K562 (cell line): ENCODE measurements around the gene CPVL. TPM values are rescaled to one million over a fixed set of nuclear protein-coding genes. Genes with fewer than 3 reads are reported as not detected.

Experiments
- ATAC-seq: fragments of 200-7000 bp; cut with Tn5 transposase; 3 replicates; pipeline ENCODE4 v1.9.1; 2020; ENCODE audit warnings: moderate library complexity
- BruUV-seq: library from RNA; stranded (reverse); fragments of 400-500 nt; replicated peaks from 2 replicates; lab custom pipeline; 2021; lab: Mats Ljungman, UMichigan
- CTCF ChIA-PET: fragments of 300-600 bp; formaldehyde crosslinking; extraction: SDS; loops from one replicate; lab custom pipeline; 2021; ENCODE audit warnings: low intra/inter-chr PET ratio; lab: Yijun Ruan, JAX
- POLR2A ChIA-PET: fragments of 300-600, 350-650 bp; sonication (Branson Sonifier 250); formaldehyde crosslinking; extraction: SDS; loops from one replicate; lab custom pipeline; 2021; ENCODE audit warnings: antibody characterized with exemption, inconsistent platforms; lab: Yijun Ruan, JAX
- DNase-seq, 4 experiments: peaks; one replicate each; pipeline versions ENCODE4 v3.0.0 to v3.0.0-alpha.2; 2011 to 2018; ENCODE audit warnings: low spot score in 3 of 4, mixed read lengths in 3 of 4; ENCODE audit errors: extremely low read depth in 1 of 4
- FAIRE-seq: peaks from 2 replicates; lab custom pipeline; 2011; peaks lifted over from hg19 to GRCh38; lab: Jason Lieb, UNC
- H2AFZ ChIP-seq: 2 replicates; pipeline ENCODE4 v1.6.0; 2011; ENCODE audit warnings: low read depth, low read length, control low read depth, inconsistent platforms
- H3K27ac ChIP-seq: fragments of 200-600 bp; 3 replicates; pipeline ENCODE4 v1.8.0; 2011; ENCODE audit warnings: low read depth, mild to moderate bottlenecking, control low read depth, inconsistent platforms, low read length, moderate library complexity, mixed read lengths; ENCODE audit errors: extremely low read depth
- H3K27me3 ChIP-seq, 2 experiments: fragments of 300-600 bp in 1 of 2; 2 replicates in 1 of 2; 3 replicates in 1 of 2; pipeline versions ENCODE4 v1.6.0 to v1.8.0; 2011; ENCODE audit warnings: inconsistent platforms in 2 of 2, low read length in 2 of 2, mild to moderate bottlenecking in 1 of 2, mixed read lengths in 1 of 2, moderate library complexity in 1 of 2; ENCODE audit not compliant: control insufficient read depth in 2 of 2, insufficient read depth in 2 of 2
- H3K36me3 ChIP-seq: fragments of 300-600 bp; 3 replicates; pipeline ENCODE4 v1.8.0; 2011; ENCODE audit warnings: mild to moderate bottlenecking, low read length, inconsistent platforms; ENCODE audit not compliant: control insufficient read depth, insufficient read depth
- H3K4me1 ChIP-seq, 2 experiments: fragments of 200-600 bp in 1 of 2; replicated peaks in 1 of 2; 2 replicates in 1 of 2; 3 replicates in 1 of 2; pipeline versions ENCODE4 v1.5.1 to v1.8.0; 2011; ENCODE audit warnings: inconsistent platforms in 2 of 2, low read length in 2 of 2, mild to moderate bottlenecking in 1 of 2, mixed read lengths in 1 of 2, moderate library complexity in 1 of 2; ENCODE audit not compliant: control insufficient read depth in 2 of 2, insufficient read depth in 2 of 2
- H3K4me2 ChIP-seq: 2 replicates; pipeline ENCODE4 v1.6.1; 2011; ENCODE audit warnings: low read length, control low read depth, inconsistent platforms, mixed read lengths; ENCODE audit not compliant: insufficient read depth
- H3K4me3 ChIP-seq: fragments of 200-600 bp; sonication (generic), shearing (Covaris generic); 2 replicates; pipeline ENCODE4 v1.5.1; 2016; ENCODE audit warnings: control low read depth, inconsistent platforms
- H3K79me2 ChIP-seq: fragments of 200-600 bp; 3 replicates; pipeline ENCODE4 v1.8.0; 2011; ENCODE audit warnings: low read length, inconsistent platforms; ENCODE audit not compliant: control insufficient read depth, insufficient read depth
- H3K9ac ChIP-seq, 2 experiments: 2 replicates each; pipeline versions ENCODE4 v1.6.0 to v1.6.1; 2011; ENCODE audit warnings: low read depth in 2 of 2, low read length in 2 of 2, control low read depth in 1 of 2, inconsistent platforms in 1 of 2, mild to moderate bottlenecking in 1 of 2, mixed read lengths in 1 of 2; ENCODE audit not compliant: insufficient read depth in 1 of 2
- H3K9me1 ChIP-seq: one replicate; pipeline ENCODE4 v1.6.0; 2011; ENCODE audit warnings: inconsistent platforms, mild to moderate bottlenecking, low read length, moderate library complexity; ENCODE audit not compliant: control insufficient read depth, insufficient read depth
- H3K9me3 ChIP-seq: replicated peaks from 2 replicates; pipeline ENCODE4 v1.5.1; 2011; ENCODE audit warnings: low read depth, low read length, inconsistent platforms; ENCODE audit not compliant: control insufficient read depth, insufficient read depth
- H4K20me1 ChIP-seq: replicated peaks from 2 replicates; pipeline ENCODE4 v1.6.1; 2011; ENCODE audit warnings: low read length, inconsistent platforms, mixed read lengths; ENCODE audit not compliant: control insufficient read depth, insufficient read depth
- CXXC5 ChIP-seq: fragments of 250-450 bp; sonication (Bioruptor Pico); IDR thresholded peaks from 2 replicates; pipeline ENCODE4 v1.8.0; 2022; ENCODE audit warnings: inconsistent platforms, mild to moderate bottlenecking, moderate library complexity
- ELK3 ChIP-seq: fragments of 450-650 bp; formaldehyde crosslinking; IDR thresholded peaks from 2 replicates; pipeline ENCODE4 v1.4.0; 2020; ENCODE audit warnings: mild to moderate bottlenecking
- HDAC3 ChIP-seq: fragments of 450-650 bp; IDR thresholded peaks from 2 replicates; pipeline ENCODE4 v1.6.1; 2018; ENCODE audit warnings: borderline replicate concordance, mild to moderate bottlenecking, moderate library complexity; ENCODE audit not compliant: partially characterized antibody
- RAD21 ChIP-seq, 2 experiments: fragments of 250-450 bp in 1 of 2; fragments of 450-650 bp in 1 of 2; sonication (Bioruptor Pico) in 1 of 2; formaldehyde crosslinking in 1 of 2; IDR thresholded peaks in 1 of 2; conservative IDR thresholded peaks in 1 of 2; 2 replicates each; pipeline versions ENCODE4 v1.4.0 to v1.8.0; 2020 to 2022; ENCODE audit warnings: mild to moderate bottlenecking in 2 of 2, moderate library complexity in 1 of 2
- STAT5A ChIP-seq: IDR thresholded peaks from 2 replicates; pipeline ENCODE4 v1.6.1; 2012; ENCODE audit warnings: low read length, inconsistent platforms, borderline replicate concordance
- TEAD2 ChIP-seq: fragments of 450-650 bp; IDR thresholded peaks from 2 replicates; pipeline ENCODE4 v1.6.1; 2016; ENCODE audit warnings: missing genetic modification characterization, control low read depth, missing compliant biosample characterization
- ZNF133 ChIP-seq: fragments of 250-450 bp; sonication (Bioruptor Pico); IDR thresholded peaks from 2 replicates; pipeline ENCODE4 v1.4.0; 2020; ENCODE audit warnings: mild to moderate bottlenecking
- WGBS: fragments of 100-300 bp; shearing (Covaris generic); methylation state at CpG from one replicate; pipeline ENCODE4 v1.1.6; 2016; ENCODE audit warnings: low coverage, mixed read lengths; ENCODE audit not compliant: insufficient coverage; ENCODE audit errors: missing lambda C conversion rate; 5-methylcytosine and 5-hydroxymethylcytosine counted together
- in situ Hi-C: fragments of 300-500 bp; cut with MboI; formaldehyde crosslinking; loops from 4 replicates; pipeline ENCODE4 v1.15.0; 2018; ENCODE audit warnings: inconsistent platforms, mixed read lengths
- intact Hi-C: fragments of 100-400 bp; cut with micrococcal nuclease; formaldehyde crosslinking; loops from 2 replicates; pipeline ENCODE4 v1.14.2; 2022
- polyA plus RNA-seq, 8 experiments: library from polyadenylated mRNA; depleted of rRNA in 4 of 8; stranded (reverse) in 5 of 8; unstranded in 3 of 8; fragments of >200 nt; fragmentation: Nextera tagmentation in 2 of 8; fragmentation: Illumina TruSeq in 1 of 8; extraction: Ambion mirVana in 2 of 8; extraction: Trizol in 1 of 8; gene quantifications; 2 replicates each; pipeline versions ENCODE4 v1.2.1 to v1.2.3, GENCODE V29; 2011 to 2014; ENCODE audit warnings: inconsistent platforms in 1 of 8, missing spikeins in 1 of 8
- total RNA-seq, 7 experiments: library from RNA; depleted of rRNA in 6 of 7; stranded (reverse); fragments of >200 nt in 6 of 7; fragmentation: Illumina TruSeq in 2 of 7; extraction: Trizol in 2 of 7; gene quantifications; 2 replicates each; pipeline versions ENCODE4 v1.2.1 to v1.2.3, GENCODE V29; 2011 to 2021; ENCODE audit warnings: low replicate concordance in 1 of 7

CPVL gene
- total and polyA plus RNA-seq, 9 of the 15 experiments (the other 6 are each of a cell fraction or from before 2014, with no cell fraction given) = 0.89 to 2.4 (median 1.5) TPM

GRCh38 chr7:29045258-29046086, 100.9 kb downstream of the CPVL start:
- Histone ChIP-seq H3K27ac (no peak overlapping the region), H3K9ac (no peak overlapping the region), H4K20me1 (no peaks in the 10 kb centered on the region), H3K4me3 (no peak overlapping the region), H3K4me2 (no peak overlapping the region), H3K36me3 (no peaks in the 10 kb centered on the region), H3K9me3 (no peaks in the 10 kb centered on the region), H3K79me2 (no peaks in the 10 kb centered on the region), H3K27me3 (no peaks in the 10 kb centered on the region), H3K4me1 (no peaks in the 10 kb centered on the region), H3K9me1 (no peaks in the 10 kb centered on the region), H2AFZ (no peak overlapping the region)
- TF ChIP-seq STAT5A (no peak), RAD21 (CRISPR knock-in tag; conservative IDR thresholded peaks at IDR 0.05 in 1 of 2, IDR thresholded peaks at IDR 0.05 in 1 of 2) (no peak), ELK3 (CRISPR knock-in tag) (no peak), HDAC3 (no peak), ZNF133 (CRISPR knock-in tag) (no peak), TEAD2 (tag) (no peak), CXXC5 (CRISPR knock-in tag) (no peak)
- FAIRE-seq (no peak), DNase-seq (no peak), ATAC-seq (no peak)
- ChIA-PET CTCF (no interaction called here), POLR2A (no interaction called here)
- 1% methylated on average over 4 of the region's 4 CpGs for WGBS
- intact Hi-C loops = no loop called here
- no TSS peak for BruUV-seq
- in situ Hi-C loops = no loop called here
